T1000 (cell line): ENCODE data around the gene HSPB6.

ENCODE experiments used
- DNase-seq: peaks from one replicate; lab custom pipeline; 2025; ENCODE audit warnings: mixed read lengths; lab: John Stamatoyannopoulos, UW

The HSPB6 gene

GRCh38 chr19:35715981-35716800, 40.6 kb downstream of the HSPB6 start:
- DNase-seq = no peak

DNA sequence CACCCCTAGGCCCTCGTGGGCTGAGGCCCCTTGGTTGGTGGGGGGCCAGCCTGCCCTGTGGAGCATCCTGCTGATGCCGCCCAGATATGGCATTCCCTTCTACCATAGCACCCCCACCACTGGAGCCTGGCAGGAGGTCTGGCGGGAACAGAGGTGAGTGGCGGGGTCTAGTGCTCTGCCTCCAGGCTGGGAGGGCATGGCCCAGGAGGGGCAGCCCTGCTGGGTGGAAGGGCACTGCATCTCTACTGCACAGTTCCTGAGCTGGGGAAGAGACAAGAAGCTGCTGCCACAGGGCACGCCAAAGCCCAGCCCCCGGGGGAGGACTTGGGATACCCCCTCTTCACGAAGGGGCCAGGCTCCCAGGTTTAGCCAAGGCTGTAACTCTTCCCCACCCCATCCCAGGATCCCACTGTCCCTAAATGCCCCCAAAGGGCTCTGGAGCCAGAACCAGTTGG, 41.4 kb downstream of the HSPB6 start:
- DNase-seq = no peak

GRCh38 chr19:35714601-35715354, 42.1 kb downstream of the HSPB6 start:
- no peak for DNase-seq

- no peak for DNase-seq
Observed at GRCh38 chr19:35713904-35714495, 42.8 kb downstream of the HSPB6 start.

- DNase-seq = no peak
Observed at GRCh38 chr19:35713506-35713850, 43.4 kb downstream of the HSPB6 start.

- DNase-seq = no peak
Observed at GRCh38 chr19:35712567-35713505, 44.0 kb downstream of the HSPB6 start.

GRCh38 chr19:35710784-35711723, 45.8 kb downstream of the HSPB6 start:
- no peak for DNase-seq

- DNase-seq = no peak
Observed at GRCh38 chr19:35708391-35708790, 48.4 kb downstream of the HSPB6 start.
